ENCODE data around the gene VPS37D.

VPS37D gene

DNA sequence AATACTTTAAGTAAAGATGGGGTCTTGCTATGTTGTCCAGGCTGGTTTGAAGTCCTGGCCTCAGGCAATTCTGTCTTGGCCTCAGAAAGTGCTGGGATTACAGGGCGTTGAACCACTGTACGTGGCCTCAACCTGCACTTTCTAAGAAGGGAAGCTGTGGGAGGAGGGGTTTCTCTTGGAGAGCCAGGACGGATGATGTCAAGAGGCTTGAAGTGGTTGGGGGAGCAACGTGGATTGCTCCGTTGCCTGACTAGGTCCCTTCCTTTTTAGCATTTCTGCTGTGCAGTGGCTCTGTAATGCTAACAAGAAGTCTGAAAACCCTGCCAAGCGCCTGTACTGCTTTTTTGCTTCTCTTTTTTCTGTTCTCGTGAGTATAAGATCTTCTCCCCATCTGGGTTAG lies 23.0 kb downstream of the VPS37D start:
- TF ChIP-seq, protein P1, sequence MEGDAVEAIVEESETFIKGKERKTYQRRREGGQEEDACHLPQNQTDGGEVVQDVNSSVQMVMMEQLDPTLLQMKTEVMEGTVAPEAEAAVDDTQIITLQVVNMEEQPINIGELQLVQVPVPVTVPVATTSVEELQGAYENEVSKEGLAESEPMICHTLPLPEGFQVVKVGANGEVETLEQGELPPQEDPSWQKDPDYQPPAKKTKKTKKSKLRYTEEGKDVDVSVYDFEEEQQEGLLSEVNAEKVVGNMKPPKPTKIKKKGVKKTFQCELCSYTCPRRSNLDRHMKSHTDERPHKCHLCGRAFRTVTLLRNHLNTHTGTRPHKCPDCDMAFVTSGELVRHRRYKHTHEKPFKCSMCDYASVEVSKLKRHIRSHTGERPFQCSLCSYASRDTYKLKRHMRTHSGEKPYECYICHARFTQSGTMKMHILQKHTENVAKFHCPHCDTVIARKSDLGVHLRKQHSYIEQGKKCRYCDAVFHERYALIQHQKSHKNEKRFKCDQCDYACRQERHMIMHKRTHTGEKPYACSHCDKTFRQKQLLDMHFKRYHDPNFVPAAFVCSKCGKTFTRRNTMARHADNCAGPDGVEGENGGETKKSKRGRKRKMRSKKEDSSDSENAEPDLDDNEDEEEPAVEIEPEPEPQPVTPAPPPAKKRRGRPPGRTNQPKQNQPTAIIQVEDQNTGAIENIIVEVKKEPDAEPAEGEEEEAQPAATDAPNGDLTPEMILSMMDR (IDR thresholded peaks at IDR 0.05; ENCODE audit: insufficient read depth, low read depth, low read length, missing control alignments), result no peak
- no peak for DNase-seq (ENCODE audit: low read depth)
- H3K4me3 ChIP-seq (ENCODE audit: low read length), result no peak overlapping the region

DNA sequence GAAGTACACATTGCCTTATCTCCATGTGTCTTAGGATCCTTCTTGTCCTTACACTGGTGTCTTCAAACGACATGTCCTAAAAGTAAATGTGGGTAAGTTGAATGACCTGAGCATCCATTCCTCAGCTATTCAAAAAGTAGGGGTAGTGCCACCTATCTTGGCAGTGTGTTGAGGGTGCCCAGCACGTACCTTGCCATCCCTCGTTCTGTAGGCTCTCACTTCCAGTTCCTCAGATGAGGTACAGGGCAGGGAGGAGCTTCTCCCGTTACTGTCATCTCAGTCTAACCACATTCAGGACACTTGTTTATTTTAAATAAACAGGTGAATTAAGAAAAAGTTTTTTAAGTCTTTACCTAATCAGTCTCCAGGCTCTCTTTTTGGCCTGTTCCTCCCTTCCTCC lies 28.7 kb downstream of the VPS37D start:
- no peak for DNase-seq (ENCODE audit: low read depth)
- H3K4me3 ChIP-seq (ENCODE audit: low read length), result no peak overlapping the region
- TF ChIP-seq, protein P1 (IDR thresholded peaks at IDR 0.05; ENCODE audit: insufficient read depth, low read depth, low read length, missing control alignments), result no peak

DNA sequence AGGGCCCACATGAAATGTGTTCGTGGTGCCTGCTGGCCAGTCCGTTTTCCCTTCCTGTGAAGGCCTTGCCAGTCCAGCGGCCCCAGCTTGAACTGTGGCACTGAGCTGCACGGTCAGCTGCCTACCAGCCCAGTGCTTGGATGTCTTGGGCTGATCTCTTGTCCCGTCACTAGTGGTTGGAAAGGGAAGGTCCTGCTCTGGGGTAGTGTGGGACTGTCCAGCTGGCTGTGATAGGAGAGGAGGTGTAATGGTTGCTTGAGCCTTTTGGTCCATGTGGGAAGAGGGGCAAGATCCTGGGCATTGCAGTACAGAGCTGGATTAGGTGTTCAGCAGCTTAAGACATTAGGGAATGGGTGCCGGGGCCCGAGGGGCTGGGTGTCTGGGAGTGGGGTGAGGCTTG lies 30.8 kb downstream of the VPS37D start:
- TF ChIP-seq, protein P1 (IDR thresholded peaks at IDR 0.05; ENCODE audit: insufficient read depth, low read depth, low read length, missing control alignments), result no peak
- H3K4me3 ChIP-seq (ENCODE audit: low read length), result no peak overlapping the region
- DNase-seq (ENCODE audit: low read depth), result no peak

DNA sequence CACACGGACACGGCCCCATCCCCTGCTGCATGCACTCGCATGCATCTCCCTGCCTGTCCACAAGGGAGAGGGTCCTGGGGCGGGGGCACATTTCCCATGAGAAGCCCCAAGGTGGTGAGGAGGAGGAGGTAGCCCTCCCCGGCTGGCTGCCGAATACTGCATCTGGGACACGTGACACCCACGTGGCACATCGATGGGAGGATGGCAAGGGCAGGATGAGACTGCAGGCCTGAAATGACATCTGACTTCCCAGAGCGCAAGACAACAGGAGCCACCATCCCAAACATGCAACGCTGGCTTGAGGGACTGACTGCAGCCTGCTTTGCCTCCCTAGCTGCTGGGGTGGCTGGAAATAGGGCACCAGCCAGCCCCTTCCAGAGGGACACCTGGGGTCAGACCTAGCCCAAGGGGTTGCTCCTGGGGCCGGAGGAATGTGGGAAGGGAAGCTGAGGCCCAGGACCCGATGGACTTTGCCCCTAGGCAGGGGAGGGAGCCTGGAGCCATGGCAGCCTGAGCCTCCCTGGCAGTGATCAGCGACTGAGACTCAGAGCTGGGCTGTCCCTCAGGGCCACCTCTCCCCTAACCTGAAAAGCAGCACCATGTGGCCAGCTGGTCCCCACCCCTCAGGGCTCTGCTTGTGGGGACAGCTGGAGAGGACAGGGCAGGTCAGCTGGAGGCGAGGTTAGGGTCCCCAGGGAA lies 31.9 kb downstream of the VPS37D start:
- H3K4me3 ChIP-seq (ENCODE audit: low read length), result no peak overlapping the region
- TF ChIP-seq, protein P1 (IDR thresholded peaks at IDR 0.05; ENCODE audit: insufficient read depth, low read depth, low read length, missing control alignments), result no peak
- DNase-seq (ENCODE audit: low read depth), result no peak

DNA sequence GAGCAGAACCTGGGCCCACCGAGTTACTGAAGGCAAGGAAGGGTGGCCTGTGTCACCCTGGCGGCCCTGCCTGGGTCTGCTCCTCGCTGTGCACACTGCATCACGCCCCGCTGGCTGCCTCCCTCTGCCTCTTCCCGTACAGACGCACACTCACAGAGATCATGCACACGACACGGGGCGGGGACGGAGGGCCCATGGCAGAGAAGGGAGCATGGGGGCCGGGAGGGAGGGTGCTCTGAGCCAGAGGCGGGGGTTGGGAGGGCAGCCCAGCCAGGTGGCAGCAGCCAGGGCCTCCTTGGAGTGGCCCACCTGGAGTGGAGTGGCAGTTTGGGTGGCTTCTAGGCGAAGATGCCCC lies 32.4 kb downstream of the VPS37D start:
- DNase-seq (ENCODE audit: low read depth), result no peak
- H3K4me3 ChIP-seq (ENCODE audit: low read length), result no peak overlapping the region
- TF ChIP-seq, protein P1 (IDR thresholded peaks at IDR 0.05; ENCODE audit: insufficient read depth, low read depth, low read length, missing control alignments), result no peak

DNA sequence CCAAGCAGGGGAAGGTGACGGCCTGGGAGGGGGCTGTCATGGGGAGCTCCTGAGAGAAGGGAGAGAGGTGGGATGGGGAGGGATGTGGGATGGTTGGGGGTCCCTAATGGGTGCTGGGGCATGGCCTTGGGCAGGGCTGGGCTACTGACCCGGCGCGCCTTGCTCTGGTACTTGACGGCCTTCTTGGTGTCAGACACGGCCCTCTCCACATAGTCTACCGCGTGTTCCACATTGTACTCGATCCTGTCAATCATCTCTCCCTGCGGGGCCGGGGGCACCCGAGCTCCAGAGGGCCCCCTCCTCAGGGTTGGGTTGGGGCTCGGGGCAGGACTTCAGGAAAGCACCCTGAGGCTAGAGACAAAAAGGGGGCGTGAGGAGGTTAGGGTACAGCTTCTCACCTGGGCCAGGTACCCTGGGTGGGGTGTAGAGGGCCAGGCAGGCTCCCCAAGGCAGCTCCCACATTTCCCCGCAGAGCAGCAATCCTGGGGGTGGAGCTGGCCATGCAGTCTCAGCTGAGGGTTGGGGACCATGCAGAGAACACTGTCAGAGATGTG lies 33.0 kb downstream of the VPS37D start:
- DNase-seq (ENCODE audit: low read depth), result no peak
- TF ChIP-seq, protein P1 (IDR thresholded peaks at IDR 0.05; ENCODE audit: insufficient read depth, low read depth, low read length, missing control alignments), result no peak
- H3K4me3 ChIP-seq (ENCODE audit: low read length), result no peak overlapping the region

Measured in epithelial cell of esophagus (primary cell).